ENCODE results near the gene ANKS4B. TPM values are rescaled to one million over a fixed set of nuclear protein-coding genes. Genes with fewer than 3 reads are reported as not detected.

ANKS4B gene
- total and polyA plus RNA-seq, 2 donors from 2014 or later, result 1.4 to 9.7 TPM

- Histone ChIP-seq H3K9ac (ENCODE audit: low read length in 3 of 3) (no peak overlapping the region), H3K27me3 (ENCODE audit: control insufficient read depth, insufficient read depth, low read length) (no peaks in the 10 kb centered on the region), H3K4me1 (ENCODE audit: control insufficient read depth in 2 of 3, insufficient read depth in 2 of 3, low read depth in 1 of 3, low read length in 3 of 3) (peaks cover 0 to 19% (median 7%) of the 10 kb centered on the region in 3 donors), H3K4me3 (ENCODE audit: low read length in 3 of 3) (no peak overlapping the region), H3K27ac (ENCODE audit: low read depth in 2 of 2, low read length in 2 of 2) (no peak overlapping the region), H3K9me3 (ENCODE audit: control insufficient read depth in 2 of 3, insufficient read depth in 1 of 3, low read length in 3 of 3) (no peaks in the 10 kb centered on the region), H3K36me3 (ENCODE audit: control insufficient read depth in 2 of 3, insufficient read depth in 3 of 3, low read length in 3 of 3) (no peaks in the 10 kb centered on the region)
- DNase-seq, result no peak
- intact Hi-C loops (cut with DNase I), result no loop called here
- no peak for FAIRE-seq
- TF ChIP-seq CTCF (IDR thresholded peaks at IDR 0.05; ENCODE audit: borderline replicate concordance, extremely low read depth, insufficient read depth), result no peak
These were observed 23.1 kb downstream of the ANKS4B start for GRCh38 chr16:21256636-21257035.

- H3K9me3 ChIP-seq (ENCODE audit: control insufficient read depth in 2 of 3, insufficient read depth in 1 of 3, low read length in 3 of 3), result no peaks in the 10 kb centered on the region
- intact Hi-C loops (cut with DNase I), result no loop called here
- peaks cover 0 to 24% (median 10%) of the 10 kb centered on the region in 3 donors for H3K4me1 ChIP-seq (ENCODE audit: control insufficient read depth in 2 of 3, insufficient read depth in 2 of 3, low read depth in 1 of 3, low read length in 3 of 3)
- DNase-seq (no peak), FAIRE-seq (no peak)
- no peaks in the 10 kb centered on the region for H3K27me3 ChIP-seq (ENCODE audit: control insufficient read depth, insufficient read depth, low read length)
- H3K36me3 ChIP-seq (ENCODE audit: control insufficient read depth in 2 of 3, insufficient read depth in 3 of 3, low read length in 3 of 3), result no peaks in the 10 kb centered on the region
- H3K9ac ChIP-seq (ENCODE audit: low read length in 3 of 3), result no peak overlapping the region
- no peak for TF ChIP-seq CTCF (IDR thresholded peaks at IDR 0.05; ENCODE audit: borderline replicate concordance, extremely low read depth, insufficient read depth)
- H3K27ac ChIP-seq (ENCODE audit: low read depth in 2 of 2, low read length in 2 of 2), result no peak overlapping the region
- no peak overlapping the region for H3K4me3 ChIP-seq (ENCODE audit: low read length in 3 of 3)
These were observed 23.8 kb downstream of the ANKS4B start for GRCh38 chr16:21257284-21257683.

- peak in 4 of 5 donors; percentile 28 to 74 (median 52) for DNase-seq
These were observed 27.6 kb downstream of the ANKS4B start for GRCh38 chr16:21260870-21261791.

More at GRCh38 chr16:21260870-21261791, 27.6 kb downstream of the ANKS4B start:
- no peak for TF ChIP-seq CTCF (IDR thresholded peaks at IDR 0.05; ENCODE audit: borderline replicate concordance, extremely low read depth, insufficient read depth)
- H3K27me3 ChIP-seq (ENCODE audit: control insufficient read depth, insufficient read depth, low read length), result no peaks in the 10 kb centered on the region
- FAIRE-seq, result no peak
- no peaks in the 10 kb centered on the region for H3K9me3 ChIP-seq (ENCODE audit: control insufficient read depth in 2 of 3, insufficient read depth in 1 of 3, low read length in 3 of 3)
- intact Hi-C loops (cut with DNase I), result no loop called here
- H3K4me1 ChIP-seq (ENCODE audit: control insufficient read depth in 2 of 3, insufficient read depth in 2 of 3, low read depth in 1 of 3, low read length in 3 of 3), result peaks cover 11 to 32% (median 25%) of the 10 kb centered on the region in 3 donors
- H3K9ac ChIP-seq (ENCODE audit: low read length in 3 of 3), result no peak overlapping the region
- peak overlapping the region; percentile 75 to 88 for H3K27ac ChIP-seq (ENCODE audit: low read depth in 2 of 2, low read length in 2 of 2)
- H3K36me3 ChIP-seq (ENCODE audit: control insufficient read depth in 2 of 3, insufficient read depth in 3 of 3, low read length in 3 of 3), result no peaks in the 10 kb centered on the region
- H3K4me3 ChIP-seq (ENCODE audit: low read length in 3 of 3), result no peak overlapping the region
